ENCODE results near the gene LIMS2.

- TF ChIP-seq CTCF (IDR thresholded peaks at IDR 0.05; ENCODE audit: low read depth, low read length), result no peak
- TF ChIP-seq EZH2phosphoT487 (IDR thresholded peaks at IDR 0.05; ENCODE audit: low read depth), result no peak
Observed at GRCh38 chr2:127622561-127623387, 52.6 kb downstream of the LIMS2 start.

Measured in OCI-LY3 (cell line).